Measurements from ENCODE around the gene IMP4.

Gene IMP4

GRCh38 chr2:130358420-130359350, 16.0 kb downstream of the IMP4 start:
- DNase-seq, result no peak

DNA sequence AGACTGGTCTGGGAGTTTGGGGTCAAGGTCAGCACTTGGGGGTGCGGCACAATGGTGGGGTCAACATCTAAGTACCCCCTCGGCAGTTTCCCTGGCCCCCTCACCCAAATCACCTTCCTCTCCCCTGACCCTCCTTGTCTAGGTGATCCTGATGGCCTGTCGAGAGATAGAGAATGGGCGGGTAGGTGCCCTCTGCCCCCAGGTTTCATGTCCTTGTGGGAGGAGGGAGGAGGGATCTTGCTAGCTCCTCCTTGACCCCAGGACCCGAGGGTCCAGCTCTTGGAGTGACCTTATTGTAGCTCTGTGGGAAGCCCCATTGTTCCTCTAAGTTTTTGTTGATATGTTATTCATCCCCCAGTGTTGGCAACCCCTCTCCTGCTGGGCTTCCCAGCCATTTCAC, 16.8 kb downstream of the IMP4 start:
- no peak for DNase-seq

DNA sequence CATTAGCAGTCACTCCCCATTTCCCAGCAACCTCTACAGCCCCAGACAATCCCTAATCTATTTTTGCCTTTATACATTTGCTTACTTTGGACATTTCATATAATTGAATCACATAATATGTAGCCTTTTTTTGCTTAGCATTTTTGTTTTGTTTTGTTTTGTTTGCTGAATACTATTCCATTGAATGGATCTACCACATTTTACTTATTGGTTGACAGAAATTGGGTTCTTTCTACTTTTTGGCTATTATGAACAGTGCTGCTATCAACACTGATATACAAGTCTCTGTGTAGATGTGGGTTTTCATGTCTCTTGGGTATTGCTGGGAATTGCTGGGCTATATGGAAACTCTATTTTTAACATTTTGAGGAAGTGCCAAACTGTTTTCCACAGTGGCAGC, 20.8 kb downstream of the IMP4 start:
- no peak for DNase-seq

- DNase-seq, result no peak
These were observed 22.4 kb downstream of the IMP4 start for GRCh38 chr2:130365075-130365474.

- no peak for DNase-seq
These were observed 23.3 kb downstream of the IMP4 start for GRCh38 chr2:130365963-130366362.

DNA sequence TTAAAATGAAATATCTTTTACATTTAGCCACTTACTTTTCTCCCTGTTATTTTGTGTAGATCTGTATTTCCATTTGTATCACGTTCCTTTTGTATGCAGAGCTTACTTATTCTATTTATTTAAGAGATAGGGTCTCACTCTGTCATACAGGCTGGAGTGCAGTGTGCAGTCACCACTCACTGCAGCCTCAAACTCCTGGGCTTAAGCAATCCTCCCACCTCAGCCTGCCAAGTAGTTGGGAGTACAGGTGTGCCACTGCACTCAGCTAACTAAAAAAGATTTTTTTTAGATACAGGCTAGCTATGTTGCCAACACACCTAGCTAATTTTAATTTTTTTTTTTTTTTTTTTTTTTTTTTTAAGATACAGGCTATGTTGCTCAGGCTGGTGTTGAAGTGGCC, 24.0 kb downstream of the IMP4 start:
- DNase-seq, result no peak

DNA sequence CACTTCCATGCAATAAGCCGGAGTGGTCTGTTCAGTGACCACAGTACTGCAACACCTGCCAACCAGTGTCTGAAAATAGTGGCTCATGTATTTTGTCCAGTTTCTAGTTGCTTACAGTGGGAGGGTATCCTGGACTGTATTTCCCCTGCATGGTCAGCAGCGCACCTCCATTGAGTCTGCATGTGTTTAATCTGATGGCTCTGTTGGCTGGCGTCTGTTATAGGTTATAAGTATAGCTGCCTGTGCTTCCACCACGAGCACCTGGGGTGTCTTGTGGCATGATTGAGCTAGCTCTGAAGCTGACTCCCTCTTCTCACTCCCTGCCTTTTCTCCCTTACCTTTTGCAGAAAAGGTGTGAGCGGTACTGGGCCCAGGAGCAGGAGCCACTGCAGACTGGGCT, 26.1 kb downstream of the IMP4 start:
- DNase-seq, result no peak

- DNase-seq, result no peak
These were observed 26.7 kb downstream of the IMP4 start for GRCh38 chr2:130369311-130369964.

DNA sequence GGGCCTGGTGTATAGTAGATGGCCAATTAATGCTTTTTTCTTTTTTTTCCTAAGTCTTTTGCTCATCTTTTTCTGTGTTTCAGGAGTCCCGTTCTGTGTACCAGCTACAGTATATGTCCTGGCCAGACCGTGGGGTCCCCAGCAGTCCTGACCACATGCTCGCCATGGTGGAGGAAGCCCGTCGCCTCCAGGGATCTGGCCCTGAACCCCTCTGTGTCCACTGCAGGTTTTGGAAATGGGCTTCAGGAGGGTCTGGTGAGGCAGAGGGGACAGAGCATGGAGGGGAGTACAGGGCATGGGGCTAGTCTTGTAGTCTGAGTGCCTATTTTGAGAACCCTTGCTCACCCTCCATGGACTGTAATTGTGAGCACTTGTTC, 27.3 kb downstream of the IMP4 start:
- no peak for DNase-seq

DNA sequence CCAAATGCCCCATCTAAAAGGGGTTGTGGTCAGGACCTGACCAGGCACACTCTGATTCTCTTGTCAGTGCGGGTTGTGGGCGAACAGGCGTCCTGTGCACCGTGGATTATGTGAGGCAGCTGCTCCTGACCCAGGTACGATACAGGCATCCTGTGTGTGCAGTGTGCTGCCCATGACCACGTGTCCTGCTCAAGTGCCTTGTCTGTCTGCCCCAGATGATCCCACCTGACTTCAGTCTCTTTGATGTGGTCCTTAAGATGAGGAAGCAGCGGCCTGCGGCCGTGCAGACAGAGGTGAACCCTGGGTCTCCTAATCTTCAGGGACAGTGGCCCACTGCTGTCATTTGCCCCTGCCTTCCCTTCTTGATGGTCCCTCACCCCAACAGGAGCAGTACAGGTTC, 27.8 kb downstream of the IMP4 start:
- no peak for DNase-seq

GRCh38 chr2:130371723-130372054, 29.0 kb downstream of the IMP4 start:
- DNase-seq, result no peak

DNA sequence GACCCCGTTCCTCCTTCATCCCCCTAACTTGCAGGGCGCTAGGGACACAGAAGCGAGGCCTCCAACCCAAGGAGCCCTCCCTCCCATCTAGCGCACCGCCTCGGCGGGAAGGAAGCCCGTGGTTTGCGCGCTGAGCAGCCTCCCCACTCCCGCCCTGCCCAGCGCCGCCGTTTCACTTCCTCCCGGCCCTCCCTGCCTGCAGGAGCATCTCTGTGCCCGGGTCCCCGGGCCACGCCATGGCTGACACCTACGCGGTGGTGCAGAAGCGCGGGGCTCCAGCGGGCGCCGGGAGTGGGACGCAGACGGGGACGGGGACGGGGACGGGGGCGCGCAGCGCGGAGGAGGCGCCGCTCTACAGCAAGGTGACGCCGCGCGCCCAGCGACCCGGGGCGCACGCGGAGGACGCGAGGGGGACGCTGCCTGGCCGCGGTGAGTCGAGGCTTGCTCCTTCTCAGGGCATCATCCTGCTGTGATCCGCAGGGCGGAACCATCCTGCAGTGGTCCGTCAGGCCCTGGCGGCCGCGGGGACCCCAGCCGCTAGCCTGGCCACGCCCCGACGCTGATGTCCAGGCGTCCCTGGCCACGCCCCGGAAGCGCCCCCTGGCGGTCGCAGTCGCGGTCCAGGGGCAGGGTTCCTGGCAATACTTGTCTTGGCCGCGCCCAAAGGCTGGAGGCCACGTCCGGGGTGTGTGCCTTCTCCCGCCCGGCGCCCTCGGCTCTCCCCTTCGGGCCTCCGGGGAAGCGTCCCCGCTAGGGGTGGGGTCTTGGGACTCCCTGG, 29.5 kb downstream of the IMP4 start:
- peak; percentile 83 for DNase-seq

- DNase-seq, result no peak
These were observed 30.4 kb downstream of the IMP4 start for GRCh38 chr2:130372833-130373807.

DNA sequence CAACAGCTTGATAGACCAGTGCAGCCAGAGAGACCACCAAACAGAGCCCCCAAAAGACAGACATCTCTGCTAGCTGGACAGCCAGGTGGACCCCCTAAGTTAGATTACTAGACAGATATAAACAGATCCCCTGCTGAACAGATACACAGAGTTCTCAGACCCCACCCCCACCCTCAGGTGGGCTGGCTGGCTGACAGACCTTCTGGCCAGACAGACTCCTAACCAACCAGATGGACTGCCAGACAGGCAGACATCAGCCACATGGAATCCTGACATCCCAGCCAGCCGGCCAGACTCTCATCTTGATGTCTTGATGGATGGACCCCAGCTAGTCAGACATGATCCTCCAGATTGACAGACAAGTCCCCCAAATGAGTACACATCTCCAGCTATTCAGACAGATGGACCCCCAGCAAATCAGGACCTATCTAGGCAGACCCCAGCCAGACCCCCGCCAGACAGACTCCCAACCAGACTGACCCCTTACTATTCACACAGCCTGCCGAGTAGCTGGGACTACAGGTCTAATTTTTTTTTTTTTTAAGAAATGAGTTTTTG, 31.2 kb downstream of the IMP4 start:
- DNase-seq, result no peak

- no peak for DNase-seq
These were observed 32.0 kb downstream of the IMP4 start for GRCh38 chr2:130374587-130375290.

- DNase-seq, result no peak
These were observed 32.9 kb downstream of the IMP4 start for GRCh38 chr2:130375291-130376266.

DNA sequence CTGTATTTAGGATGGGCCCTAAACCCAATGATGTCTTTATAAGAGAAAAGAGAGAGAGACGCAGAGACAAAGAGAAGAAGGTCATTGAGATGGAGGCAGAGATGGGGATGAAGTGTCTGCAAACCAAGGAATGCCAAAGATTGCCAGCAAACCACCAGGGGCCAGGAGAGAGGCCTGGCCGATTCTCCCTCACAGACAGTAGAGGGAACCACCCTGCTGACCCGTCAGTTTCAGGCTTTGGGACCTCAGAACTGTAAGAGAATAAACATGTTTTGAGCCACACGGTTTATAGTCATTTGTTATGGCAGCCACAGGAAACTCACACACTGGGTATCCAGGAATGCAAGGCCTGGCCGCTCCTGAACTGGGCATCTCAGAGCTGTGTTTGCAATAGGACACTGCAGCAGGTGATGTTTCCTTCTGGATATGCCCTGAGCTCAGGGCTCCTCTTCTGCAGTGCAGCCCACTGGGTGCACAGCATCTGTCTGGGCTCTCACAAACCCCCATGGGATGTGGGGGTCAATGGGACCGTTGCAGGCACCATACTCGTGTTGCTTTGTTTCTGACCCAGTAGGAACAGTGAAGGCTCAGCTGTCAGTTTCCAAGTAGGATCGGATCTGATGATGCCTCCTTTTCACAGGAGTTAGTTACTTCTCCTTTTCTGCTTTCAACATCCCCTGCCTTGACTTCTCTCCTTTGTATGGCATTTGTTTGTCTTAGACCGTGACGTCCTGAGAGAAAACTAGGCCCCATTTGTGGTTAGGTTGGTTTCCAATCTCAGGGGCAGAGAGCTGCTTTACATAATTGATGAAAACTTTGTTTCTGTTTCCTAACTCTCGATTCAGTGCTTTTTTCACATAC, 34.0 kb downstream of the IMP4 start:
- DNase-seq, result no peak

GRCh38 chr2:130377491-130377890, 34.8 kb downstream of the IMP4 start:
- DNase-seq, result no peak

DNA sequence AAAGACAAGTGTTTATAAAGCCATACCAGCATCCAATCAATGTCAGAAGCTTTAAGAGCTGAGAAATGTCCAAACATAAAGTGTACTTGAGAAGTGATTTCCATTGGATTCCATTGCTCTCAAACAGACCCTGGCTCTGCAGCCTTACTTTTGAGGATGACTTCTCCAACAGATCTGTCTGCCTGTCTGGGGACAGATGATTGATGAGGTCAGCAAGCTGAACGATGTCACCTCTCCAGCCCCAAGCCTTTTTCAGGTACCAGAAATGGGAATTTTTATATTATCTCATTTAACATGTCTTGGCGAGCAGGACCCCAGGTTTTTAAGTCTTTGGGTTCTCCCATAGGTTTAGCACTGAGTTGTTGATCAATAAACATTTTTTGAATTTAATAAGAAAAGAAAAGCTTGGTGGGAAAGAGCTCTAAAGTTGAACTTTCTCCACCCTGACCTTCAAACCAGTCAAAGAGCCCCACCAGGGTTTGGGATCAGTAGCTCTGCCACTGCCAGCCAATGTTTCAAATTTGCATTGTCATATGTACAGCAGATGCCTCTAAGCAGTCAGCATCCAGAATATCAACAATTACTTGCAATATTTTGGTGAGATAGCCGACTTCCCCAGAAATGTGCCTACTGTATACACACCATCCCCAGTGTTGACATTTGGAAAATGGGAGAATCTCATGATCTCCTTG, 35.7 kb downstream of the IMP4 start:
- DNase-seq, result no peak
